ENCODE results near the gene DGKZ. TPM values are rescaled to one million over a fixed set of nuclear protein-coding genes. Genes with fewer than 3 reads are reported as not detected.

Gene DGKZ
- total RNA-seq, 4 donors from 2014 or later = 104 to 270 (median 200) TPM

GRCh38 chr11:46335271-46335670, 12.0 kb upstream of the DGKZ start:
- Histone ChIP-seq H3K27ac (no peak overlapping the region), H3K27me3 (peaks cover 0 to 19% of the 10 kb centered on the region in 2 donors), H3K9me3 (no peaks in the 10 kb centered on the region), H3K36me3 (no peaks in the 10 kb centered on the region), H3K4me3 (no peak overlapping the region), H3K4me1 (peaks cover 4 to 16% (median 11%) of the 10 kb centered on the region in 4 donors)
- TF ChIP-seq POLR2A (IDR thresholded peaks at IDR 0.05) = no peak
- TF ChIP-seq, protein P1, sequence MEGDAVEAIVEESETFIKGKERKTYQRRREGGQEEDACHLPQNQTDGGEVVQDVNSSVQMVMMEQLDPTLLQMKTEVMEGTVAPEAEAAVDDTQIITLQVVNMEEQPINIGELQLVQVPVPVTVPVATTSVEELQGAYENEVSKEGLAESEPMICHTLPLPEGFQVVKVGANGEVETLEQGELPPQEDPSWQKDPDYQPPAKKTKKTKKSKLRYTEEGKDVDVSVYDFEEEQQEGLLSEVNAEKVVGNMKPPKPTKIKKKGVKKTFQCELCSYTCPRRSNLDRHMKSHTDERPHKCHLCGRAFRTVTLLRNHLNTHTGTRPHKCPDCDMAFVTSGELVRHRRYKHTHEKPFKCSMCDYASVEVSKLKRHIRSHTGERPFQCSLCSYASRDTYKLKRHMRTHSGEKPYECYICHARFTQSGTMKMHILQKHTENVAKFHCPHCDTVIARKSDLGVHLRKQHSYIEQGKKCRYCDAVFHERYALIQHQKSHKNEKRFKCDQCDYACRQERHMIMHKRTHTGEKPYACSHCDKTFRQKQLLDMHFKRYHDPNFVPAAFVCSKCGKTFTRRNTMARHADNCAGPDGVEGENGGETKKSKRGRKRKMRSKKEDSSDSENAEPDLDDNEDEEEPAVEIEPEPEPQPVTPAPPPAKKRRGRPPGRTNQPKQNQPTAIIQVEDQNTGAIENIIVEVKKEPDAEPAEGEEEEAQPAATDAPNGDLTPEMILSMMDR (IDR thresholded peaks at IDR 0.05) = no peak
- no peak for DNase-seq

DNA sequence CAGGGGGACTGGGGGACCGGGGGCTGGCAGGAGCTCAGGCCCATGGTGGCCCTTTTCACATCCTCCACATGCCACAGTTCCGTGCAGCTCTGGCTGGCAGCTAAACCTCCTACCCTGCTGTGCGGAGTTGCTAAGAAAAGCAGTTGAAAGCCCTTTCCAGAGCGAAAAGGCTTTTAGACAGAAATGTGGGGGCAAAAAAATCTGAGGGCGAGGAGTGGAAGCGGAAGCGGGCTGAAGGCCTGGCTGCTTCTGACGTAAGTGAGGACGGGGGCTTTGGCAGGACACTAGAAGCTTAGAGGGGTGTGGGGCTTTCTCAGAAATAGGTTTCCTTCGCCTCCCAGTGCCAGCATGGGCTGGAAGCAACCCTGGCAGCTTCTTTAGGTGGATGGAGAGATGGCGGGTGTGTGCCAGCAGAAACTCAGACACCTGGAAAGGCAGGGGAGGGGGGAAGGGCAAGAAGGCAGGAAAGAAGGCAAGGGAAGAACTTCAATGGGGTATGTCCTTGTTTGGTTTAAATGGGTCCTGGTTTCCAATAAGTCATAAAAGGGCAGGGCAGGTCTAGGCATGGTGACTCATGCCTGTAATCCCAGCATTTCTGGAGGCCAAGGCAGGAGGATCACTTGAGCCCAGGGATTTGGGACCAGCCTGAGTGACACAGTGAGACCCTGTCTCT, 11.2 kb upstream of the DGKZ start:
- Histone ChIP-seq H3K36me3 (no peaks in the 10 kb centered on the region), H3K27me3 (peaks cover 0 to 19% of the 10 kb centered on the region in 2 donors), H3K27ac (no peak overlapping the region), H3K4me3 (no peak overlapping the region), H3K4me1 (peaks cover 4 to 16% (median 11%) of the 10 kb centered on the region in 4 donors), H3K9me3 (no peaks in the 10 kb centered on the region)
- no peak for DNase-seq
- TF ChIP-seq POLR2A (IDR thresholded peaks at IDR 0.05) = no peak
- TF ChIP-seq, protein P1 (IDR thresholded peaks at IDR 0.05) = no peak

DNA sequence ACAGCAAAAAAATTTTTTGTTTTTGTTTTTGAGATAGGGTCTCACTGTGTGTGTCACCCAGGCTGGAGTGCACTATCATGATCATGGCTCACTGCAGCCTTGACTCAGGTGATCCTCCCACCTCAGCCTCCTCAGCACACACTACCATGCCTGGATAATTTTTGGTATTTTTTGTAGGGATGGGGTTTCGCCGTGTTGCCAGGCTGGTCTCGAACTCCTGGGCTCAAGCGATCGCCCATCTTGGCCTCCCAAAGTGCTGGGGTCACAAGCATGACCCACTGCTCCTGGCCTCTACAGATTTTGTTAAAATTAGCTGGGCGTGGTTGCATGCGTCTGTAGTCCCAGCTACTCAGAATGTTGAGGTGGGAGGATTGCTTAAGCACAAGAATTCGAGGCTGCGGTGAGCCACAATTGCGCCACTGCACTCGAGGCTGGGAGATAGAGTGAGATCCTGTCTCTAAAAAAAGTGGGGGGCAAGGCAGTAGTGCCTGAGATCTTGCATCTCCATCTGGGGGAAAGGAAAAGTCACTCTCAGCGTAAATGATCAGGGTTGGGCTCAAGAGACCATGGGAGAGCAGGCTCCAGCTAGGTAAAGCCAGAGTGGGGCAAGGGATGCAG, 10.6 kb upstream of the DGKZ start:
- H3K4me1 ChIP-seq = peaks cover 4 to 16% (median 11%) of the 10 kb centered on the region in 4 donors
- peaks cover 0 to 19% of the 10 kb centered on the region in 2 donors for H3K27me3 ChIP-seq
- no peak for TF ChIP-seq POLR2A (IDR thresholded peaks at IDR 0.05)
- TF ChIP-seq, protein P1 (IDR thresholded peaks at IDR 0.05) = no peak
- no peak for DNase-seq
- no peaks in the 10 kb centered on the region for H3K36me3 ChIP-seq
- H3K4me3 ChIP-seq = no peak overlapping the region
- H3K9me3 ChIP-seq = no peaks in the 10 kb centered on the region
- H3K27ac ChIP-seq = no peak overlapping the region

GRCh38 chr11:46337626-46338345, 9.5 kb upstream of the DGKZ start:
- H3K27ac ChIP-seq = no peak overlapping the region
- DNase-seq = no peak
- TF ChIP-seq, protein P1 (IDR thresholded peaks at IDR 0.05) = no peak
- TF ChIP-seq POLR2A (IDR thresholded peaks at IDR 0.05) = no peak
- H3K36me3 ChIP-seq = no peaks in the 10 kb centered on the region
- no peaks in the 10 kb centered on the region for H3K9me3 ChIP-seq
- peaks cover under 1 to 12% (median 7%) of the 10 kb centered on the region in 4 donors for H3K4me1 ChIP-seq
- no peak overlapping the region for H3K4me3 ChIP-seq
- H3K27me3 ChIP-seq = peaks cover 0 to 11% of the 10 kb centered on the region in 2 donors

GRCh38 chr11:46338636-46338987, 8.7 kb upstream of the DGKZ start:
- Histone ChIP-seq H3K4me1 (peaks cover 0 to 3% (median under 1%) of the 10 kb centered on the region in 4 donors), H3K36me3 (no peaks in the 10 kb centered on the region), H3K9me3 (no peaks in the 10 kb centered on the region), H3K27me3 (peaks cover 0 to 4% of the 10 kb centered on the region in 2 donors), H3K4me3 (peak overlapping the region in 1 of 4 donors; percentile 8), H3K27ac (peak overlapping the region in 3 of 4 donors; percentile 9 to 33 (median 17))
- no peak for TF ChIP-seq POLR2A (IDR thresholded peaks at IDR 0.05)
- TF ChIP-seq, protein P1 (IDR thresholded peaks at IDR 0.05) = no peak
- no peak for DNase-seq

All from Peyer's patch (tissue), 4 donors.